ENCODE measurements around the gene XIRP1.

XIRP1 gene

GRCh38 chr3:39211332-39212130, 19.1 kb upstream of the XIRP1 start:
- TF ChIP-seq CTCF (IDR thresholded peaks at IDR 0.05; ENCODE audit: insufficient read depth, low read length, missing control alignments), result no peak
- POLR2A ChIA-PET, result no interaction called here
- no peak for DNase-seq (ENCODE audit: low read depth, low spot score)
- CTCF ChIA-PET, result interaction anchor here (0.8 to 13.7 kb wide), 2 partner anchors 20 to 81 kb away, joined by 3 to 188 read pairs; partner anchors contain the start of gene XIRP1
- H3K4me3 ChIP-seq (ENCODE audit: low read depth, low read length), result no peak overlapping the region

- POLR2A ChIA-PET, result no interaction called here
- no peak overlapping the region for H3K4me3 ChIP-seq (ENCODE audit: low read depth, low read length)
- TF ChIP-seq CTCF (IDR thresholded peaks at IDR 0.05; ENCODE audit: insufficient read depth, low read length, missing control alignments), result no peak
- no peak for DNase-seq (ENCODE audit: low read depth, low spot score)
- CTCF ChIA-PET, result interaction anchor here (0.9 to 13.7 kb wide), 6 partner anchors 8 to 82 kb away, joined by 3 to 188 read pairs (median 6); partner anchors contain the start of gene XIRP1
Measured at GRCh38 chr3:39210078-39210477, 17.7 kb upstream of the XIRP1 start.

GRCh38 chr3:39209329-39209970, 17.1 kb upstream of the XIRP1 start:
- DNase-seq (ENCODE audit: low read depth, low spot score), result no peak
- no peak overlapping the region for H3K4me3 ChIP-seq (ENCODE audit: low read depth, low read length)
- ChIA-PET POLR2A (no interaction called here), CTCF (interaction anchor here (0.9 to 13.7 kb wide), 9 partner anchors 9 to 104 kb away, joined by 3 to 188 read pairs (median 6); partner anchors contain the start of gene XIRP1)
- TF ChIP-seq CTCF (IDR thresholded peaks at IDR 0.05; ENCODE audit: insufficient read depth, low read length, missing control alignments), result no peak

GRCh38 chr3:39208463-39209055, 16.2 kb upstream of the XIRP1 start:
- CTCF ChIA-PET, result interaction anchor here (0.6 to 13.7 kb wide), 15 partner anchors 8 to 103 kb away, joined by 3 to 188 read pairs (median 5); partner anchors contain the start of genes CX3CR1 and XIRP1
- H3K4me3 ChIP-seq (ENCODE audit: low read depth, low read length), result no peak overlapping the region
- no peak for DNase-seq (ENCODE audit: low read depth, low spot score)
- TF ChIP-seq CTCF (IDR thresholded peaks at IDR 0.05; ENCODE audit: insufficient read depth, low read length, missing control alignments), result peak; percentile 77
- POLR2A ChIA-PET, result no interaction called here

- no peak overlapping the region for H3K4me3 ChIP-seq (ENCODE audit: low read depth, low read length)
- no peak for DNase-seq (ENCODE audit: low read depth, low spot score)
- ChIA-PET POLR2A (no interaction called here), CTCF (interaction anchor here (0.6 to 13.7 kb wide), 14 partner anchors 8 to 85 kb away, joined by 3 to 188 read pairs (median 5); partner anchors contain the start of genes CX3CR1 and XIRP1)
- TF ChIP-seq CTCF (IDR thresholded peaks at IDR 0.05; ENCODE audit: insufficient read depth, low read length, missing control alignments), result no peak
Measured at GRCh38 chr3:39207361-39208186, 15.2 kb upstream of the XIRP1 start.

All from AG04449 (cell line).